Measurements from ENCODE around the gene KIF3A.

KIF3A gene

DNA sequence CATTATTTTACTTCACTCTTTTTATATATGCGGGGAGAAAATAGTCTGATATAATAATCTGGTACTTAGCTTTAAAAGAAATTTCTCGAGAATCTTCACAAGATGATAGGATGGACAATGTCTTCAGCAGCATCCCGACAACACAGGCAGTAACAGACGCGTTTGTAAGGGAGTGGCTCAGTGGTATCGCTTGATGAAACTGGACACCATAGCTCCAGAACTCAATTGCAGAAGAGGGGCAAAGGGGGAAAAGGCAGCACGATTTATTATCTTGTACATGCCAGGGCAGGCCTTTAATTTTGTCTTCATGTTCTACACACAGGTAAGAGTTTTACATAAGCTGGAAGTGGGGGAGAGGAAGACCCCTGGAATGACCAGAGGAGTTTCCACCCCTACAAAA, 47.8 kb downstream of the KIF3A start:
- in situ Hi-C loops (cut with HindIII; ENCODE audit: low sequenced_read_pairs) = no loop called here
- TF ChIP-seq, protein P1, sequence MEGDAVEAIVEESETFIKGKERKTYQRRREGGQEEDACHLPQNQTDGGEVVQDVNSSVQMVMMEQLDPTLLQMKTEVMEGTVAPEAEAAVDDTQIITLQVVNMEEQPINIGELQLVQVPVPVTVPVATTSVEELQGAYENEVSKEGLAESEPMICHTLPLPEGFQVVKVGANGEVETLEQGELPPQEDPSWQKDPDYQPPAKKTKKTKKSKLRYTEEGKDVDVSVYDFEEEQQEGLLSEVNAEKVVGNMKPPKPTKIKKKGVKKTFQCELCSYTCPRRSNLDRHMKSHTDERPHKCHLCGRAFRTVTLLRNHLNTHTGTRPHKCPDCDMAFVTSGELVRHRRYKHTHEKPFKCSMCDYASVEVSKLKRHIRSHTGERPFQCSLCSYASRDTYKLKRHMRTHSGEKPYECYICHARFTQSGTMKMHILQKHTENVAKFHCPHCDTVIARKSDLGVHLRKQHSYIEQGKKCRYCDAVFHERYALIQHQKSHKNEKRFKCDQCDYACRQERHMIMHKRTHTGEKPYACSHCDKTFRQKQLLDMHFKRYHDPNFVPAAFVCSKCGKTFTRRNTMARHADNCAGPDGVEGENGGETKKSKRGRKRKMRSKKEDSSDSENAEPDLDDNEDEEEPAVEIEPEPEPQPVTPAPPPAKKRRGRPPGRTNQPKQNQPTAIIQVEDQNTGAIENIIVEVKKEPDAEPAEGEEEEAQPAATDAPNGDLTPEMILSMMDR (IDR thresholded peaks at IDR 0.05; ENCODE audit: low read depth, low read length, missing control alignments) = no peak
- no peak for DNase-seq (ENCODE audit: low read depth)

DNA sequence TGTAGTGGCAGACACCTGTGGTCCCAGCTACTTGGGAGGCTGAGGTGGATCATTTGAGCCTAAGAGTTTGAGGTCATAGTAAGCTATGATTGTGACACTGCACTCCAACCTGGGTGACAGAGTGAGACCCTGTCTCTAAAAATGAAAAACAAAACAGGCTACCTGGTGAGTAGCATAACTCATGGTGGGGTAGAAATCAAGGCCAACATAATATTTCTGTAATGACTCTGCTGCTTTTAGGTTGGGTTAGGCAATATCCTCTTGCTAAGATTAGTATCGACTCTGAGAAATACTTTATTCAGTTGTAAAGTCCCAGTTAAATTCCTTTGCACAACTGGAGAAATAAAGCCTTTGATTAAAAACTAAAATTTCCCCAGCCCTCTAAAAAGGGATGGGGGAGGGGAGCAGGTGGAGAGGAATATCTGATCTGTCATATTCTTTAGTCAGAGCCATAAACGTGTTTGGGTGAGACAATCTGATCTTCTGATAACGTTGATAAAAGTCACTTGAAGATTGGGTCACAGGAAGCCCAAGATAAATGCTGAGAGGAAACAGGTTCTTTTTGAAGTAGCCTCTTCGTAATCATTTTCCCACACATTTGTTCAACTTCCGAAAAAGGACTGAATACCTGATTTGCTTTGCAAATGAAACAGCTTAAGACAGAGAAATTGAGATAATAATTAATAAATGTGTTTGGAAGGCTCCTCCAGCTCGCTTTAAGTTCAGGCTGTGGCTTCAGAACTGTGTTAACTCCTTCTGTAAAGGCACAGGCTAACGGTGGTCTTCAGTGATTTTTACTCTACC, 48.6 kb downstream of the KIF3A start:
- no peak for DNase-seq (ENCODE audit: low read depth)
- no peak overlapping the region for H3K4me3 ChIP-seq (ENCODE audit: low read depth, low read length)
- in situ Hi-C loops (cut with HindIII; ENCODE audit: low sequenced_read_pairs) = no loop called here
- TF ChIP-seq, protein P1 (IDR thresholded peaks at IDR 0.05; ENCODE audit: low read depth, low read length, missing control alignments) = no peak

More for the DNA sequence above, 47.8 kb downstream of the KIF3A start:
- H3K4me3 ChIP-seq (ENCODE audit: low read depth, low read length) = no peak overlapping the region

DNA sequence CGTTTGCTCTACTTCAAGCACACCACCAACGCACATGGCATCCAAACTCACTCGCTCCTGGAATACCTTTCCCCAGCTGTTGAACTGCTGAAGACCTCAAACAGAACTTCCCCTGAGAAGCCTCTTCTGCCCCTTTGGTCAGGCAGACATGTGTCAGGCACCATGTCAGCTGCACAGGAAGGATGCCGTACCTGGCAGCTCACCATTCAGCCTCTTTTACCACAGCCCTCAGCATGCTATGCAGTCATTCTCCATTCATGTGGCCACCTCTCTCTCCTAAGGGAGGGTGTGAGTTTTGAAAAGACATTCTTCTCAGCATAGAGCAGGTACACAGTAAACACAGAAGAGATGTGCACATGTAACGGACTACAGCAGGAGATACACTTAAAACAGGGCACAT, 49.4 kb downstream of the KIF3A start:
- in situ Hi-C loops (cut with HindIII; ENCODE audit: low sequenced_read_pairs) = no loop called here
- no peak overlapping the region for H3K4me3 ChIP-seq (ENCODE audit: low read depth, low read length)
- DNase-seq (ENCODE audit: low read depth) = no peak
- TF ChIP-seq, protein P1 (IDR thresholded peaks at IDR 0.05; ENCODE audit: low read depth, low read length, missing control alignments) = no peak

DNA sequence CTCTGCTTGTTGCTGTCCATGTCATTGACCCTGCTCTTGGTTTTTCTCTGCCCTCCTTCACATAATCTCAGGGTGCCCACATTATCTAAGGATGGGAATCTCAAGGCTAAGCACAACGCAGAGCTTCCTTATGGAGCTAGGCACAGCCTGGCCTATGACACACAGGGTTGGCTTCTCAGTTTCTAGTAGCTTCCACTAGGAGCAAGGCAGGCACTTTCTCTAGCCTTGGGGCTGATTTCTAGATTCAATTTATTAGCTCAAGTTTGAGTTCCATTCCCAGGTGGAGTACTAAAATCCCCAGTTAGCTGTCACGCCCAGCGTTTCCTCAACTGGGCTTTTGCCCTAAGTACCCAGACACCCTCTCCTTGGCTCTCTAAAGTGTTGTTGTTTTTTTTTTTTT, 51.2 kb downstream of the KIF3A start:
- DNase-seq (ENCODE audit: low read depth) = no peak
- H3K4me3 ChIP-seq (ENCODE audit: low read depth, low read length) = no peak overlapping the region
- in situ Hi-C loops (cut with HindIII; ENCODE audit: low sequenced_read_pairs) = no loop called here
- TF ChIP-seq, protein P1 (IDR thresholded peaks at IDR 0.05; ENCODE audit: low read depth, low read length, missing control alignments) = no peak

DNA sequence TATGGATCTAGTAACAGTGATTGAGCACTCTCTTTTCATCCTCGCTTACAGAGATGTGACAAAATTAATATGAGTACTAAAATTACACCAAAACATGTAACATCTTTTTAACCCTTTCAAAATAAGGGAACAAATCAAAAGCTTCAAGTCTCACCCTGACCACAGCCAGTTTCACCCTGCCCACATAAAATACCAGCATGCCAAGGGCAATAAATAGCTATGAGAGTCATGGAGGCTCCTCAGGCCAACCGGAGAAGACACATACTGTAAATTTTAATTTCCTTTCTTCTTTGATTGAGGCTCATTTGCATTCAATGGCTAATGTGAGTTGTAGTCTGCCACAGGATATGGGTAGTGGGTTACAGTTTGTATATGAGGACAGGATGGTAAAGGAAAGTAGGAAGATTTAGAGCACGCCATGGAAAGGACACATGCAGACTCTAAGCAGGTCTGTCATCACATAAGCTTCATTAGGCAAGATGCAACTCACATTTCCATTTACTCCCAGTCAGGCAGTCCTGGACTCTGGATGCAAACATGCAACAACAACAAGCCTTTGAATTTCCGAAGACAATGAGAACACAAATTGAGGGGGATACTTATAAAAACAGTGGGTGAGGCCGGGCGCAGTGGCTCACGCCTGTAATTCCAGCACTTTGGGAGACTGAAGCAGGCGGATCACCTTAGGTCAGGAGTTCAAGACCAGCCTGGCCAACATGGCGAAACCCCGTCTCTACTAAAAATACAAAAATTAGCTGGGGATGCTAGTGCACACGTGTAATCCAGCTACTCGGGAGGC, 52.2 kb downstream of the KIF3A start:
- H3K4me3 ChIP-seq (ENCODE audit: low read depth, low read length) = no peak overlapping the region
- in situ Hi-C loops (cut with HindIII; ENCODE audit: low sequenced_read_pairs) = no loop called here
- TF ChIP-seq, protein P1 (IDR thresholded peaks at IDR 0.05; ENCODE audit: low read depth, low read length, missing control alignments) = no peak
- DNase-seq (ENCODE audit: low read depth) = no peak

DNA sequence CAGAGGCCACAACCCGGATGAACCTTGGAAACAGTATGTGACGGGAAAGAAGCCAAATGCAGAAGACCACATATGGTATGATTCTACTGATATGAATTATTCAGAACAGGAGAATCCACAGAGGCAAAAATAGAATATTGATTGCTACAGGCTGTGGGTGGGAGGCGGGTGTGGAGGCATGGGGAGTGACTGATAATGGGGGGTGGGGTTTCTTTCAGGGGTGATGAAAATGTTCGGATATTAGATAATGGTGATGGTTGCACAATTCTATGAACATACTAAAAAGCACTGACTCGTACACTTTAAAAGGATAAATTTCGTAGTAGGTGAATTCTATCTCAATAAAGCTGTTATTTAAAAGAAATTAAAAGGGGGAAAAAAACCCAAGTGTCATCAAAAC, 52.9 kb downstream of the KIF3A start:
- no peak for DNase-seq (ENCODE audit: low read depth)
- no peak overlapping the region for H3K4me3 ChIP-seq (ENCODE audit: low read depth, low read length)
- in situ Hi-C loops (cut with HindIII; ENCODE audit: low sequenced_read_pairs) = no loop called here
- TF ChIP-seq, protein P1 (IDR thresholded peaks at IDR 0.05; ENCODE audit: low read depth, low read length, missing control alignments) = no peak

Measured in astrocyte of the cerebellum (primary cell).